Activated effector memory CD4-positive, alpha-beta T cell treated with anti-CD3 and anti-CD28 coated beads, Interleukin-2, amount 50 U/mL, for 16 hours (primary cell): Measurements from ENCODE around the gene LEPR.

Experiments
- DNase-seq: peaks from one replicate; pipeline ENCODE4 v3.0.0-alpha.2; 2020

Gene LEPR

GRCh38 chr1:65412984-65413375 lies 7.5 kb upstream of the LEPR start:
- DNase-seq, result no peak

GRCh38 chr1:65414538-65414937 lies 5.9 kb upstream of the LEPR start:
- no peak for DNase-seq

- no peak for DNase-seq
Observed at GRCh38 chr1:65416767-65417166, 3.7 kb upstream of the LEPR start.

GRCh38 chr1:65417729-65418128 lies 2.7 kb upstream of the LEPR start:
- DNase-seq, result no peak

GRCh38 chr1:65418522-65419185 lies 1.8 kb upstream of the LEPR start:
- no peak for DNase-seq

- DNase-seq, result peak; percentile 99
Observed at GRCh38 chr1:65419681-65420589, 533 bp upstream of the LEPR start.

GRCh38 chr1:65421351-65422025 lies 1.0 kb downstream of the LEPR start:
- no peak for DNase-seq

- DNase-seq, result no peak
Observed at GRCh38 chr1:65422241-65423203, 2.1 kb downstream of the LEPR start.

GRCh38 chr1:65423884-65424572 lies 3.6 kb downstream of the LEPR start:
- no peak for DNase-seq

- DNase-seq, result no peak
Observed at GRCh38 chr1:65424573-65424889, 4.1 kb downstream of the LEPR start.

GRCh38 chr1:65425006-65425405 lies 4.5 kb downstream of the LEPR start:
- no peak for DNase-seq

- DNase-seq, result no peak
Observed at GRCh38 chr1:65425697-65426096, 5.2 kb downstream of the LEPR start.

- DNase-seq, result no peak
Observed at GRCh38 chr1:65429078-65429477, 8.6 kb downstream of the LEPR start.

- DNase-seq, result no peak
Observed at GRCh38 chr1:65429806-65430205, 9.3 kb downstream of the LEPR start.

GRCh38 chr1:65431111-65431705 lies 10.7 kb downstream of the LEPR start:
- no peak for DNase-seq

- no peak for DNase-seq
Observed at GRCh38 chr1:65432918-65433317, 12.4 kb downstream of the LEPR start.

- DNase-seq, result no peak
Observed at GRCh38 chr1:65434255-65434654, 13.8 kb downstream of the LEPR start.

- DNase-seq, result no peak
Observed at GRCh38 chr1:65434760-65435159, 14.3 kb downstream of the LEPR start.

- DNase-seq, result no peak
Observed at GRCh38 chr1:65435987-65436386, 15.5 kb downstream of the LEPR start.

GRCh38 chr1:65437616-65438015 lies 17.1 kb downstream of the LEPR start:
- DNase-seq, result no peak

- DNase-seq, result no peak
Observed at GRCh38 chr1:65440322-65440900, 19.9 kb downstream of the LEPR start.
